GM12892 (cell line): ENCODE data around the gene LMAN1L.

Experiments
- DNase-seq: peaks from one replicate; pipeline ENCODE4 v3.0.0; 2011; ENCODE audit not compliant: insufficient read length
- FAIRE-seq: peaks from 2 replicates; lab custom pipeline; 2011; peaks lifted over from hg19 to GRCh38; lab: Jason Lieb, UNC
- POLR2A ChIP-seq: IDR thresholded peaks from 2 replicates; pipeline ENCODE4 v1.6.1; 2011; ENCODE audit warnings: low read depth, low read length, control low read depth
- POLR2AphosphoS5 ChIP-seq: IDR thresholded peaks from 2 replicates; pipeline ENCODE4 v1.6.1; 2011; ENCODE audit warnings: low read depth, low read length, control low read depth
- TAF1 ChIP-seq: IDR thresholded peaks from 2 replicates; pipeline ENCODE4 v1.6.1; 2011; ENCODE audit warnings: low read depth, mild to moderate bottlenecking, control low read depth, low read length, borderline replicate concordance

The LMAN1L gene

GRCh38 chr15:74824976-74825375, 12.3 kb downstream of the LMAN1L start:
- DNase-seq, result no peak
- TF ChIP-seq POLR2AphosphoS5 (no peak), TAF1 (no peak), POLR2A (no peak)
- FAIRE-seq, result no peak

- DNase-seq, result no peak
- TF ChIP-seq TAF1 (no peak), POLR2A (no peak), POLR2AphosphoS5 (no peak)
- FAIRE-seq, result no peak
Measured at GRCh38 chr15:74825866-74826265, 13.2 kb downstream of the LMAN1L start.

DNA sequence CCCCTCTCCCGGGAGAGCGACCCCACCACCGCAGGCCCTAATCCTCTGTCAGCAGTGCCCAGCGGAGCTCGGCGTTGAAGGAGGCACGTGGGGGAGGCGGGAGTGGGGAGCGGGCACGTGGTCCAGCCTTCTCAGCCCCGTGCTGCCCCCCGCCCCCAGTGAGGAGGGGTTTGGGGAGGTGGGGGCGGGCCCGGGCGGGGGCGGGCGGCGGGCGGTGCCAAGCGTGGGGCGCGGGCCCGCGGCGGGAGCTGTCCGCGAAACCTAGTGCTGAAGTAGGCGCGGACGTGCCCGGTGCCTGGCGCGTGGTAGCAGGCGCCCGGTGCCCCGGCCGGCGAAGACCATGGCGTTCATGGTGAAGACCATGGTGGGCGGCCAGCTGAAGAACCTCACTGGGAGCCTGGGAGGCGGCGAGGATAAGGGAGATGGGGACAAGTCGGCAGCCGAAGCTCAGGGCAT, 13.8 kb downstream of the LMAN1L start, which contains the start of gene CPLX3:
Gene CPLX3, plus strand, starts transcription at position 264 of the 456 bp plus-strand sequence. Its CDS starts 77 bp downstream, at position 341.
- no peak for FAIRE-seq
- no peak for TF ChIP-seq TAF1
- no peak for TF ChIP-seq POLR2A
- no peak for TF ChIP-seq POLR2AphosphoS5
- no peak for DNase-seq

GRCh38 chr15:74826921-74827320, 14.3 kb downstream of the LMAN1L start:
- FAIRE-seq (no peak), DNase-seq (no peak)
- TF ChIP-seq TAF1, result no peak
- TF ChIP-seq POLR2AphosphoS5, result no peak
- TF ChIP-seq POLR2A, result no peak

DNA sequence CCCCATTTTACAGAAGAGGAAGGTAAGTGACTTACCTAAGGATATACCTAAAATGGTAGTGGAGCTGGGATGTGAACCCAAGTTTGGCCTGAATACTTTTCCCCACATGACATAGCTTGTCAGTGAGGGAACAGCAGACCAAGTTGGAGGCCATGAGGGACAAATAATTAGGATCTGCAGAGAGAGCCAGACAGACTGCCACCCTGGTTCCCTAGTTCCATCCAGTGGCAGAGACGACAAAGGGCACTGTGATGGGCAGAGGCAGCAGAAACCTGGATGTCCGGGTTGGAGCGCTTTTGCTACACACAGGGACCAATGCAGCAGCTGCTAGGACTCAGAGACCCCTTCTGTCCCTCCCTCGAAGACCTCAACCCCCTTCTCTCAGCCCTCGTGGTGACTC, 15.0 kb downstream of the LMAN1L start:
- no peak for FAIRE-seq

GRCh38 chr15:74828835-74829234, 16.2 kb downstream of the LMAN1L start:
- FAIRE-seq (no peak), DNase-seq (no peak)
- TF ChIP-seq POLR2A (no peak), POLR2AphosphoS5 (no peak), TAF1 (no peak)

More for the DNA sequence above, 15.0 kb downstream of the LMAN1L start:
- TF ChIP-seq POLR2AphosphoS5 (no peak), POLR2A (no peak), TAF1 (no peak)
- no peak for DNase-seq

GRCh38 chr15:74829486-74829885, 16.9 kb downstream of the LMAN1L start:
- FAIRE-seq, result peak; percentile 53
- no peak for DNase-seq

GRCh38 chr15:74829991-74830390, 17.4 kb downstream of the LMAN1L start:
- DNase-seq, result no peak
- TF ChIP-seq POLR2AphosphoS5 (no peak), POLR2A (no peak), TAF1 (no peak)
- FAIRE-seq, result no peak

More at GRCh38 chr15:74829486-74829885, 16.9 kb downstream of the LMAN1L start:
- TF ChIP-seq POLR2AphosphoS5 (no peak), POLR2A (no peak), TAF1 (no peak)

DNA sequence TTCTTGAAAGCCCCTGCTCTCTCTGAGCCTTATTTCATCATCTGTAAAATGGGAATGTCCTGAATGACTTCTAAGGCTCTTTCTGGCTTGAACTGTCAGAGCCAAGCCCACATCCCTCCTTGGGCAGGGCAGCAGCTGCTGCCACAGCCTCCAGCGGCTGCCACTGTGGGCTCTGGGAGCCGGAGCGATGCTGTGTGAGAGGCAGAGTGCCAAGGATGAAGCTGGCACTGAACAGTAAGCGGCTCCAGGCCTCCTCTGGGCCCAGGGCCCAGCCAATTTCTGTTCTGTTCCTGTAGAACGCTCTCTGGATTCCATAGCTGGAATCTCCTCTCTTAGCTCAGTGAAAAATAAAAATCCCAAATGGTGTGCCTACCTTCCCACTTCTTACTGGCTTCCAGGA, 18.2 kb downstream of the LMAN1L start:
- no peak for TF ChIP-seq POLR2AphosphoS5
- no peak for TF ChIP-seq TAF1
- no peak for TF ChIP-seq POLR2A
- DNase-seq (no peak), FAIRE-seq (no peak)

GRCh38 chr15:74831813-74832495, 19.3 kb downstream of the LMAN1L start:
- FAIRE-seq (no peak), DNase-seq (no peak)
- TF ChIP-seq TAF1, result no peak
- TF ChIP-seq POLR2AphosphoS5, result no peak

GRCh38 chr15:74832826-74833225, 20.2 kb downstream of the LMAN1L start:
- DNase-seq (no peak), FAIRE-seq (no peak)
- no peak for TF ChIP-seq POLR2A
